GM12878 (cell line): ENCODE data around the gene RCL1. TPM values are rescaled to one million over a fixed set of nuclear protein-coding genes. Genes with fewer than 3 reads are reported as not detected.

ENCODE experiments used
- ATAC-seq: fragments of 200-7000 bp; cut with Tn5 transposase; 3 replicates; pipeline ENCODE4 v1.9.1; 2020; ENCODE audit warnings: mild to moderate bottlenecking, moderate library complexity
- Bru-seq: library from RNA; stranded (reverse); fragments of 400-500 nt; gene quantifications from one replicate; lab custom pipeline; 2021; lab: Mats Ljungman, UMichigan
- BruChase-seq, 2 experiments: library from RNA; stranded (reverse); fragments of 400-500 nt; gene quantifications; one replicate each; lab custom pipeline; 2021; lab: Mats Ljungman, UMichigan
- BruUV-seq: library from RNA; stranded (reverse); fragments of 400-500 nt; replicated peaks from 2 replicates; lab custom pipeline; 2021; lab: Mats Ljungman, UMichigan
- CTCF ChIA-PET: fragments of 300-600 bp; sonication (Branson Sonifier 250); formaldehyde crosslinking; extraction: SDS; loops from one replicate; lab custom pipeline; 2021; ENCODE audit warnings: inconsistent platforms; lab: Yijun Ruan, JAX
- POLR2A ChIA-PET: fragments of 350-600 bp; formaldehyde crosslinking; extraction: SDS; loops from one replicate; lab custom pipeline; 2021; ENCODE audit warnings: inconsistent platforms; lab: Charles Lee
- RAD21 ChIA-PET: fragments of 300-600 bp; sonication (Branson Sonifier 250); formaldehyde crosslinking; loops from one replicate; lab custom pipeline; 2023; ENCODE audit warnings: antibody characterized with exemption; ENCODE audit not compliant: unreplicated experiment; lab: Charles Lee
- SMC1A ChIA-PET: fragments of 300-600 bp; sonication (Branson Sonifier 250); formaldehyde crosslinking; loops from one replicate; lab custom pipeline; 2023; ENCODE audit not compliant: unreplicated experiment, uncharacterized antibody; lab: Charles Lee
- DNase-seq: peaks from one replicate; pipeline ENCODE4 v3.0.0-alpha.2; 2011; ENCODE audit warnings: low read depth, low spot score
- FAIRE-seq: peaks from 3 replicates; lab custom pipeline; 2011; peaks lifted over from hg19 to GRCh38; lab: Jason Lieb, UNC
- H2AFZ ChIP-seq: 2 replicates; pipeline ENCODE4 v1.6.0; 2011; ENCODE audit warnings: low read depth, low read length, control low read depth; ENCODE audit not compliant: control insufficient read depth
- H3K27ac ChIP-seq: 2 replicates; pipeline ENCODE4 v1.5.1; 2011; ENCODE audit warnings: control low read depth; ENCODE audit not compliant: control insufficient read depth, insufficient read depth
- H3K27me3 ChIP-seq, 2 experiments: replicated peaks in 1 of 2; 2 replicates each; pipeline versions ENCODE4 v1.6.0 to v1.6.1; 2011; ENCODE audit warnings: low read length in 1 of 2; ENCODE audit not compliant: control insufficient read depth in 2 of 2, insufficient read depth in 2 of 2
- H3K36me3 ChIP-seq, 2 experiments: 2 replicates each; pipeline ENCODE4 v1.5.1; 2011; ENCODE audit warnings: low read length in 1 of 2; ENCODE audit not compliant: control insufficient read depth in 2 of 2, insufficient read depth in 2 of 2
- H3K4me1 ChIP-seq: 2 replicates; pipeline ENCODE4 v1.6.1; 2011; ENCODE audit warnings: mild to moderate bottlenecking, low read length, moderate library complexity, mixed read lengths; ENCODE audit not compliant: control insufficient read depth, insufficient read depth
- H3K4me2 ChIP-seq: 2 replicates; pipeline ENCODE4 v1.6.0; 2011; ENCODE audit warnings: control low read depth; ENCODE audit not compliant: control insufficient read depth, insufficient read depth
- H3K4me3 ChIP-seq: fragments of 200-600 bp; sonication (generic); 2 replicates; pipeline ENCODE4 v1.5.1; 2016
- H3K79me2 ChIP-seq: 2 replicates; pipeline ENCODE4 v1.6.0; 2011; ENCODE audit warnings: low read length; ENCODE audit not compliant: control insufficient read depth, insufficient read depth
- H3K9ac ChIP-seq: 2 replicates; pipeline ENCODE4 v1.8.0; 2011; ENCODE audit warnings: low read length, control low read depth, mixed read lengths; ENCODE audit not compliant: control insufficient read depth, insufficient read depth
- H3K9me3 ChIP-seq: replicated peaks from 3 replicates; pipeline ENCODE4 v1.5.1; 2011; ENCODE audit warnings: mild to moderate bottlenecking, low read length; ENCODE audit not compliant: control insufficient read depth, insufficient read depth
- H4K20me1 ChIP-seq: 2 replicates; pipeline ENCODE4 v1.6.0; 2011; ENCODE audit not compliant: control insufficient read depth, insufficient read depth
- BHLHE40 ChIP-seq, 2 experiments: fragments of 450-650 bp in 1 of 2; IDR thresholded peaks; 2 replicates each; pipeline ENCODE4 v1.6.1; 2011 to 2017; ENCODE audit warnings: low read depth in 2 of 2, borderline replicate concordance in 1 of 2, improper control_type of control experiment in 1 of 2, low read length in 1 of 2, mild to moderate bottlenecking in 1 of 2
- BMI1 ChIP-seq: fragments of 450-650 bp; IDR thresholded peaks from 2 replicates; pipeline ENCODE4 v1.6.1; 2016; ENCODE audit warnings: mild to moderate bottlenecking, moderate library complexity, borderline replicate concordance
- CBFB ChIP-seq: IDR thresholded peaks from 2 replicates; pipeline ENCODE4 v1.6.1; 2016; ENCODE audit warnings: antibody characterized with exemption, low read depth
- GATAD2B ChIP-seq: fragments of 450-650 bp; conservative IDR thresholded peaks from 2 replicates; pipeline ENCODE4 v1.6.1; 2017; ENCODE audit warnings: low read depth, mild to moderate bottlenecking, moderate library complexity
- NFYA ChIP-seq: IDR thresholded peaks from 2 replicates; pipeline ENCODE4 v1.6.1; 2011; ENCODE audit warnings: low read depth, mild to moderate bottlenecking, low read length, improper control_type of control experiment, borderline replicate concordance
- RAD51 ChIP-seq: fragments of 450-650 bp; IDR thresholded peaks from 2 replicates; pipeline ENCODE4 v1.6.1; 2016; ENCODE audit warnings: moderate library complexity, mild to moderate bottlenecking, inconsistent platforms
- RB1 ChIP-seq: fragments of 450-650 bp; formaldehyde crosslinking; IDR thresholded peaks from 2 replicates; pipeline ENCODE4 v1.6.1; 2017; ENCODE audit warnings: mild to moderate bottlenecking, borderline replicate concordance
- RCOR1 ChIP-seq: conservative IDR thresholded peaks from 2 replicates; pipeline ENCODE4 v1.6.1; 2012; ENCODE audit warnings: low read depth, low read length, improper control_type of control experiment
- RELA ChIP-seq: fragments of 450-650 bp; IDR thresholded peaks from 2 replicates; pipeline ENCODE4 v1.8.0; 2014; ENCODE audit warnings: borderline replicate concordance; ENCODE audit not compliant: partially characterized antibody
- RUNX3 ChIP-seq: IDR thresholded peaks from 2 replicates; pipeline ENCODE4 v1.6.1; 2012; ENCODE audit warnings: low read length, inconsistent platforms
- SREBF1 ChIP-seq: IDR thresholded peaks from 2 replicates; pipeline ENCODE4 v1.6.1; 2012; ENCODE audit warnings: mild to moderate bottlenecking, low read length
- STAT1 ChIP-seq: fragments of 450-650 bp; conservative IDR thresholded peaks from 2 replicates; pipeline ENCODE4 v1.6.1; 2014; ENCODE audit warnings: antibody characterized with exemption, mild to moderate bottlenecking
- STAT3 ChIP-seq: IDR thresholded peaks from 2 replicates; pipeline ENCODE4 v1.6.1; 2011; ENCODE audit warnings: low read depth, low read length, improper control_type of control experiment
- USF1 ChIP-seq: IDR thresholded peaks from 2 replicates; pipeline ENCODE4 v1.6.1; 2011; ENCODE audit warnings: borderline replicate concordance, low read depth, mild to moderate bottlenecking, moderate library complexity, mixed read lengths, low read length; ENCODE audit not compliant: insufficient read depth; ENCODE audit errors: extremely low read length
- USF2 ChIP-seq: IDR thresholded peaks from 2 replicates; pipeline ENCODE4 v1.6.1; 2011; ENCODE audit warnings: low read depth, low read length, improper control_type of control experiment, borderline replicate concordance
- ZNF24 ChIP-seq: fragments of 450-650 bp; IDR thresholded peaks from 2 replicates; pipeline ENCODE4 v1.6.1; 2017; ENCODE audit warnings: antibody characterized with exemption, mild to moderate bottlenecking
- WGBS: methylation state at CpG from one replicate; pipeline ENCODE4 v1.1.6; 2016; ENCODE audit warnings: low lambda C conversion rate; ENCODE audit not compliant: insufficient replicate concordance, insufficient coverage; ENCODE audit errors: missing lambda C conversion rate; 5-methylcytosine and 5-hydroxymethylcytosine counted together
- in situ Hi-C: fragments of 300-500 bp; cut with MboI; formaldehyde crosslinking; loops from 9 replicates; pipeline ENCODE4 v1.14.3; 2018; ENCODE audit warnings: mixed read lengths
- intact Hi-C: fragments of 100-400 bp; cut with micrococcal nuclease; formaldehyde crosslinking; loops from one replicate; pipeline ENCODE4 v1.14.2; 2022; ENCODE audit not compliant: unreplicated experiment
- long read RNA-seq, 2 experiments: library from polyadenylated mRNA; unstranded; transcript quantifications; one replicate each; pipeline ENCODE4 v2.0.0, GENCODE V29; 2019 to 2020
- polyA minus RNA-seq, 3 experiments: library from RNA; depleted of rRNA, polyadenylated mRNA; stranded (reverse); fragments of >200 nt; gene quantifications; 2 replicates each; pipeline ENCODE4 v1.2.3, GENCODE V29; 2011
- polyA plus RNA-seq, 11 experiments: library from polyadenylated mRNA; depleted of rRNA in 4 of 11; unstranded in 6 of 11; stranded (reverse) in 5 of 11; fragments of >200 nt; fragmentation: Nextera tagmentation in 4 of 11; fragmentation: Illumina TruSeq in 1 of 11; extraction: Ambion mirVana in 4 of 11; extraction: Trizol in 1 of 11; gene quantifications; 1 replicate in 1 of 11; 2 replicates in 10 of 11; pipeline versions ENCODE4 v1.2.1 to v1.2.3, GENCODE V29; 2011 to 2016; ENCODE audit warnings: inconsistent platforms in 2 of 11, missing spikeins in 2 of 11, low read depth in 1 of 11
- total RNA-seq, 4 experiments: library from RNA; depleted of rRNA in 3 of 4; stranded (reverse); fragments of >200 nt in 3 of 4; fragmentation: Illumina TruSeq in 1 of 4; extraction: Trizol in 1 of 4; gene quantifications; 2 replicates each; pipeline versions ENCODE4 v1.2.1 to v1.2.3, GENCODE V29; 2013 to 2021

RCL1 gene
- 51.9 and 58.3 TPM in 2 replicates for total RNA-seq (2013; cell fraction: nucleolus; rRNA removed)
- total RNA-seq (2014; rRNA removed) (42.0 and 44.3 TPM in 2 replicates), total RNA-seq (2014; rRNA removed; fragmentation: Illumina TruSeq; extraction: Trizol) (28.1 and 28.7 TPM in 2 replicates), total RNA-seq (2021) (32.3 and 33.2 TPM in 2 replicates), polyA plus RNA-seq (2011; rRNA removed) (14.1 and 21.1 TPM in 2 replicates), polyA plus RNA-seq (2014; fragmentation: Illumina TruSeq; extraction: Trizol) (38.0 and 45.2 TPM in 2 replicates), polyA plus RNA-seq (2014; fragmentation: Nextera tagmentation; extraction: Ambion mirVana) (10 to 100 TPM; 21.1 to 28.6 TPM), polyA plus RNA-seq (2014; rRNA removed) (27.5 and 29.8 TPM in 2 replicates), polyA plus RNA-seq (2016; fragmentation: Nextera tagmentation; extraction: Ambion mirVana) (10 to 100 TPM; 43.4 to 46.8 TPM), polyA minus RNA-seq (2011; rRNA and poly(A)+ RNA removed) (23.5 and 29.4 TPM in 2 replicates), Bru-seq, nascent RNA (percentile 85 among the genes with signal in this experiment), BruChase-seq, experiment 1, labeled RNA remaining after a 6-hour chase (percentile 78 among the genes with signal in this experiment), BruChase-seq, experiment 2, labeled RNA remaining after a 2-hour chase (percentile 78 among the genes with signal in this experiment)
- 11.5 TPM for polyA plus RNA-seq (2011; ENCODE audit: low read depth)
- 22.0 and 26.6 TPM in 2 replicates for polyA plus RNA-seq (2011; cell fraction: cytosol; rRNA removed)
- 34.5 and 44.1 TPM in 2 replicates for polyA plus RNA-seq (2011; cell fraction: nucleus; rRNA removed)
- 15.4 and 17.0 TPM in 2 replicates for polyA plus RNA-seq (2012)
- polyA minus RNA-seq (2011; cell fraction: cytosol; rRNA and poly(A)+ RNA removed): 12.0 and 13.6 TPM in 2 replicates
- polyA minus RNA-seq (2011; cell fraction: nucleus; rRNA and poly(A)+ RNA removed): 30.5 and 40.9 TPM in 2 replicates
- long read RNA-seq, experiment 1, transcript RCL1-204 (9 exons, 2,134 nt): major isoform, 31 of 35 reads
- long read RNA-seq, experiment 1, partial matches to known transcripts: 1 of 35 reads
- long read RNA-seq, experiment 1, other reads (novel, unspliced or antisense): 2 of 35 reads
- long read RNA-seq, experiment 2, transcript RCL1-204 (9 exons, 2,134 nt): major isoform, 241 of 269 reads
- long read RNA-seq, experiment 2, partial matches to known transcripts: 11 of 269 reads
- long read RNA-seq, experiment 2, other reads (novel, unspliced or antisense): 11 of 269 reads

GRCh38 chr9:4792572-4793458, at the start of gene RCL1:
RCL1 (plus strand) TSS chr9:4792944; CDS start chr9:4793092, 148 bp downstream.
- peak; percentile 97 for ATAC-seq
- no peaks in the 10 kb centered on the region; the same call in 2 of the 3 replicates for H3K9me3 ChIP-seq
- no peaks in the 10 kb centered on the region for H3K27me3 ChIP-seq
- in situ Hi-C loops: no loop called here
- DNase-seq: peak; percentile 83
- peak within 1 kb of the TSS; percentile 82 for H3K27ac ChIP-seq
- intact Hi-C loops: loop anchor here (2.0 to 10.0 kb wide), 2 partner anchors 30 to 192 kb away; partner anchors contain the start of gene JAK2
- RAD21 ChIA-PET: interaction anchor here (0.6 to 4.6 kb wide), 14 partner anchors 22 to 839 kb away, joined by 3 to 44 read pairs (median 6); partner anchors contain the start of genes JAK2 and RIC1
- under 1% methylated on average over 101 of the region's 106 CpGs for WGBS
- peak within 1 kb of the TSS; percentile 98 for H3K4me2 ChIP-seq
- peak within 1 kb of the TSS; percentile 84 for H3K9ac ChIP-seq
- peaks cover 51% of the 10 kb centered on the region for H3K79me2 ChIP-seq
- peak; percentile 87 for FAIRE-seq
- CTCF ChIA-PET: interaction anchor here (0.6 to 2.0 kb wide), 9 partner anchors 22 to 196 kb away, joined by 3 to 16 read pairs (median 4); no protein-coding TSS in a partner anchor
- H3K4me1 ChIP-seq: peaks cover 7% of the 10 kb centered on the region
- H4K20me1 ChIP-seq: no peaks in the 10 kb centered on the region
- H2AFZ ChIP-seq: peak within 1 kb of the TSS; percentile 96
- SMC1A ChIA-PET: interaction anchor here (0.6 to 3.5 kb wide), 23 partner anchors 20 to 808 kb away, joined by 3 to 21 read pairs (median 4); partner anchors contain the start of gene JAK2
- H3K36me3 ChIP-seq: no peaks in the 10 kb centered on the region
- no TSS peak for BruUV-seq
- peak within 1 kb of the TSS; percentile 82 for H3K4me3 ChIP-seq
- POLR2A ChIA-PET: interaction anchor here (0.5 to 2.2 kb wide), 19 partner anchors 11 to 793 kb away, joined by 3 to 9 read pairs (median 4); partner anchors contain the start of gene AK3
- TF ChIP-seq BMI1: no peak
- no peak for TF ChIP-seq SREBF1
- TF ChIP-seq RCOR1: 0 out of 2 replicates have a peak, but pooled peaks have one; percentile 24
- TF ChIP-seq GATAD2B: peak; percentile 81; the same call in 1 of the 2 replicates
- TF ChIP-seq USF1: peak; percentile 51
- TF ChIP-seq ZNF24: 0 out of 2 replicates have a peak, but pooled peaks have one; percentile 2
- TF ChIP-seq RB1: peak; percentile 77; the same call in 1 of the 2 replicates
- TF ChIP-seq STAT3: no peak
- TF ChIP-seq BHLHE40 (IDR thresholded peaks at IDR 0.05; ENCODE audit: borderline replicate concordance in 1 of 2, low read depth in 2 of 2, low read length in 1 of 2): peak in 1 of 2 experiments; percentile 62; a peak in 3 of 4 replicates
- 0 out of 2 replicates have a peak, but pooled peaks have one; percentile 23 for TF ChIP-seq CBFB
- TF ChIP-seq STAT1: no peak
- peak; percentile 19; the same call in 1 of the 2 replicates for TF ChIP-seq RUNX3
- TF ChIP-seq NFYA: no peak; the same call in 1 of the 2 replicates
- TF ChIP-seq USF2: 0 out of 2 replicates have a peak, but pooled peaks have one; percentile 25
- peak; percentile 68 for TF ChIP-seq RAD51
- peak; percentile 7 for TF ChIP-seq RELA
